Fibroblast of pulmonary artery (primary cell): ENCODE results near the gene HDAC9.

Experiments
- DNase-seq: peaks from one replicate; pipeline ENCODE4 v3.0.0-alpha.2; 2010; ENCODE audit warnings: low read depth
- H3K4me3 ChIP-seq: replicated peaks from 2 replicates; pipeline ENCODE4 v1.5.1; 2011; ENCODE audit warnings: low read depth, mild to moderate bottlenecking, control low read depth, low read length, moderate library complexity
- TF ChIP-seq, protein P1 (sequence below): IDR thresholded peaks from 2 replicates; pipeline ENCODE4 v1.5.1; 2011; ENCODE audit warnings: mild to moderate bottlenecking, control low read depth, low read length, inconsistent platforms; ENCODE audit errors: missing control alignments

HDAC9 gene

DNA sequence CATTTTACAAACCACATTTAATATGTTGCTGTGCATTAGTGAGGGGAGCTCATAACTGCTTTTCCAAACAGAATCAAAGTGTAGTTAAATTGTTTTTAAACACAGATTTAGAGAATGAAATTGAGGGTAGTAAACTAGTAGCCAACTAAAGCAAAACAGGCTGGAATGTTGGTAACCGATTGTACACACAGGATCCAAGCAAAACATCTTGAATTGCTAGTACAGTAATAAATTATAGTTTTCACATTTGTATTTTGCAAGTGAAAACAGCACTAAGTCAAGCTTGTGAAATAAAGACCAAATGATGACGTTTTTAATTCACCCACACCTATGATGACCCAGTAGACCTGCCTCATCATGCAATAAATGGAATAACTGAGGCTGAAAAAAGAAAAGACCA is 198.3 kb downstream of the HDAC9 start:
- H3K4me3 ChIP-seq, result no peak overlapping the region
- TF ChIP-seq, protein P1, sequence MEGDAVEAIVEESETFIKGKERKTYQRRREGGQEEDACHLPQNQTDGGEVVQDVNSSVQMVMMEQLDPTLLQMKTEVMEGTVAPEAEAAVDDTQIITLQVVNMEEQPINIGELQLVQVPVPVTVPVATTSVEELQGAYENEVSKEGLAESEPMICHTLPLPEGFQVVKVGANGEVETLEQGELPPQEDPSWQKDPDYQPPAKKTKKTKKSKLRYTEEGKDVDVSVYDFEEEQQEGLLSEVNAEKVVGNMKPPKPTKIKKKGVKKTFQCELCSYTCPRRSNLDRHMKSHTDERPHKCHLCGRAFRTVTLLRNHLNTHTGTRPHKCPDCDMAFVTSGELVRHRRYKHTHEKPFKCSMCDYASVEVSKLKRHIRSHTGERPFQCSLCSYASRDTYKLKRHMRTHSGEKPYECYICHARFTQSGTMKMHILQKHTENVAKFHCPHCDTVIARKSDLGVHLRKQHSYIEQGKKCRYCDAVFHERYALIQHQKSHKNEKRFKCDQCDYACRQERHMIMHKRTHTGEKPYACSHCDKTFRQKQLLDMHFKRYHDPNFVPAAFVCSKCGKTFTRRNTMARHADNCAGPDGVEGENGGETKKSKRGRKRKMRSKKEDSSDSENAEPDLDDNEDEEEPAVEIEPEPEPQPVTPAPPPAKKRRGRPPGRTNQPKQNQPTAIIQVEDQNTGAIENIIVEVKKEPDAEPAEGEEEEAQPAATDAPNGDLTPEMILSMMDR, result no peak
- DNase-seq, result no peak

DNA sequence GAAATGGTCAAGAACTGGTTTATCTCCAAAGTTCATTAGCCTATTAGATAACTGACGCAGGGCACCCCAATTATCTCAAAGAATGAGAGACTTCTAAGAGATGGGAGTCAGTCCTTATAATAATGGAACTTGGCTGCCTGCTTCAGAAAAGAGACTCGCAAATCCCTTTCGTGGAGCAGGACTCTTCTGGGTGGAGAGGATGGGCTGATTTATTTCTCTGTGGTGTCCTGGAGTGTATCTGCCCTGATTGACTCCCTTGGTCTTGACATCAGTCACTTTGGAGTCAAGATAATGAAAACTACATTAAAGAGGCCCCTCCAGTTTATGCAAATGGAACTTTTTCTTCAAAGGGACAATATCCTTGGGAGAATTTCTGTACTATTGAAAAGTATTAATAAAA is 198.9 kb downstream of the HDAC9 start:
- TF ChIP-seq, protein P1, result no peak
- DNase-seq, result no peak
- H3K4me3 ChIP-seq, result no peak overlapping the region

DNA sequence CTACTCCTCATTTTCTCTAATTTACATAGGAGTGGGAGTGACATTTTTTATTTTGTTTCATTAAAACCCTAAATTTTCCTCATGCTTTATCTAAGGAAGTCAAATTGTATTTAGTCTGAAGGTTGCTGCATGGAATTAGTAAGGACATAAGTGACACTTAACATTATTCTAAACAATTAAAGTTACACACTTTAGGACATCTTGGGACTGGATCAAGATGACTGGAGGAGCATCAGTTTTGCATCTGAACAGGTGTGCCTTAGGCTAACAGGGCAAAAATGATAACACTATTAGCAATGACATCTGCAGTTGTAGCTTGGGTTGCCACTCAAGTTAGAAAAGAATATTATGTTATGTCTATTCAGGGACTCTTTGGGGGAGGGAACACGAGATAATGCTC is 199.4 kb downstream of the HDAC9 start:
- H3K4me3 ChIP-seq, result no peak overlapping the region
- no peak for DNase-seq
- TF ChIP-seq, protein P1, result no peak

DNA sequence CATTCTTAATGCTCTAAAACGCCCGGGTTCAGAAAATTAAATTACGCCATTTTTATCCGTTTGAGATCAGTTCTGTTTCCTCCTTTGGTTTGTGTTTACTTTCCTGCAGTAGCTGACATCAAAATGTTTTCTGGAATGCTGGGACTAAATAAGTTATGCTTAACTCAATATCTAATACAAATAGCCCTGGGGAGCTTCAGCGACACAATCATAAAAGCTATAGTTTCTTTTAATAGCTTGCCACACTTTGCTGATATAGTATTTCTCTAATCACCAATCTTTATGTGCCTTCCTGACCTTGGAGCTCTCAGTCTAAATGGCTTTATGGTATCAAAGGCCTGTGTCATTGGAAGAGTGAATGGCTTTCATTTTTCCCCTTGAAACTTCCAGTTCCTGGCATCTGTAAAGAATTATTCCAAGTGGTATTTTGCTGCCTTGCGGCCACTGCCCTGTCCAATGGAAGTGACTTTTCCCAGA is 202.7 kb downstream of the HDAC9 start:
- H3K4me3 ChIP-seq, result no peak overlapping the region
- TF ChIP-seq, protein P1, result no peak
- DNase-seq, result no peak

DNA sequence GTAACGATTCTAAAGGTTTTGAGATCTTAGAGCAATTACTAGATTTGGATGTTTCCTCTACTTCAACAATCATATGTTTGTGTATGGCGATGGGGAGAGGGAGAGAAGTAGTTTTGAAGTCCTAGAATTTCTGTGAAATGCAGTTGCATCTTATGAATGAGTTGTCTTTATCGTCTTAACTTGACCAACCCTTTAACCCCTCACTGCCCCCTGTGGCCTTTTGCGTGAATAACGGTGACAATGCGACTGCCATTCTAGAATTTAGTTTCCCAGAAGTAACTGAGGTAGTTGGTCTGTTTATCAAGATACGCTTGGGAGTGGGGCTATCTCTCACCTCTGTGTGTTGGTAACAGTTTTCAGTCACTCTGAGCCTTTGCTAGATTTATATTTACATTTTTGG is 204.6 kb downstream of the HDAC9 start:
- DNase-seq, result no peak
- TF ChIP-seq, protein P1, result no peak
- no peak overlapping the region for H3K4me3 ChIP-seq

DNA sequence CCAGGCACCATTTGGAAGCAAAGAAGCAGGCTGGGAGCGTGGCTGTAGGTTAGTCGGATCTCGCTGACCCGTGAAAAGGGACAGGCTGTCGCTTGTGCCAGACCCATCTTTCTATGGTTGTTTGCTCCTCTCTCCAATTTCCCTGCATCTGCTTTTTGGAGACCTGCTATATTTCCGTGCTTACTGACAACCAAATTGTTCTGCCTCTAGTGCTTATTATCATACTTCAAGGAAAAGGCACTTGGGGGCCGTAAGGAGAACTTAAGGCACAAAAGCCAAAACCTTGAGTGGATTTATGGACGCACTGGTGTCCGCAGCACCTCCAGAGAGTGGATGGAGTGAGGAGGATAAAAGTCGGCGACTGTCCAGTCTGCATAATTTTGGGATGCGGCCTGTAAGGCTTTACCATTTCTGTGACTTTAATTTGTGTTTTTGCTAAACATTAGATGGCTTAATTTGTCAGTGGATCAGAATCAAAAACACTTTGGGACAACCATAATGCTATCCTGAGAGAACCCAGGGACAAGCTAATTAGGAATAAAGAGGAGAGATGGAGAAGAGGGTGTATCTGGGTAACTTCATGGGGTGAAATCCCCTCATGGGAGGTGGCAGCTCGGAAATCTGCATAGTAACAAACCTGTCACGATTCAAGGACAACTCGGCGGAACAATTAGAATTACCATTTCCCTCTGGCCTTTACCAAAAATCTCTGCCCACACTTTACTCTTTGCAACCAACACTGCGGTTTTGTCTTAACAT is 206.7 kb downstream of the HDAC9 start:
- TF ChIP-seq, protein P1, result no peak
- DNase-seq, result no peak
- H3K4me3 ChIP-seq, result no peak overlapping the region

DNA sequence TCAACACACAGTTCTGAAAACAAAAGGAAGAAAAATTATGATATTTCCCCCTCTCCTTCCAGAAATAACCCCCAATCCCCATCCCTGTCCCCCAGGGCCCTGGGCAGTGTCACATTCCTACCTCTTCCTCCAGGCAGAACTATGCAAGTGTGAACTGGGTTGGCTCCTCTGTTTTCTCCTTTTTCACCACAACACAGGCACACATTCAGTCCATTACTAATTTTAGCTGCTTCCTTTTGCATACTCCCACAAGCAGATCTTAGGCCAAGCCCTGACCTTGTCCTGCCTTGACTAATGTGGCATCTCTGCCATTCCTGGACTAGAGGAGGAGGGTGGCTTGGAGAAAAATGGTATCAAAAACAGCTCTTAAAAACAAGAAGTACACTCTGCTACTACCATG is 208.1 kb downstream of the HDAC9 start:
- DNase-seq, result no peak
- TF ChIP-seq, protein P1, result no peak
- H3K4me3 ChIP-seq, result no peak overlapping the region
